Heart left ventricle (tissue), 16 donors: ENCODE data around the gene IL1RAPL1. TPM values are rescaled to one million over a fixed set of nuclear protein-coding genes. Genes with fewer than 3 reads are reported as not detected.

Experiments used
- ATAC-seq, 4 donors: fragments of 200-7000 bp; cut with Tn5 transposase; one replicate each; pipeline ENCODE4 v1.9.1; 2020 to 2022; ENCODE audit warnings: moderate library complexity in 4 of 4, mild to moderate bottlenecking in 3 of 4, moderate number of reproducible peaks in 1 of 4
- DNase-seq, 5 donors: peaks; one replicate each; pipeline ENCODE4 v3.0.0-alpha.2; 2020
- H3K27ac ChIP-seq, 12 donors: fragments of 200-600 bp; sonication (generic) in 4 of 12; one replicate each; pipeline versions ENCODE4 v1.5.0 to v1.8.0; 2016 to 2022; ENCODE audit warnings: mild to moderate bottlenecking in 2 of 12
- H3K27me3 ChIP-seq, 9 donors: fragments of 200-600 bp; sonication (generic) in 2 of 9; one replicate each; pipeline versions ENCODE4 v1.5.1 to v1.8.0; 2016 to 2022; ENCODE audit warnings: mild to moderate bottlenecking in 3 of 9
- H3K36me3 ChIP-seq, 9 donors: fragments of 200-600 bp; sonication (generic) in 2 of 9; one replicate each; pipeline versions ENCODE4 v1.5.0 to v1.8.0; 2018 to 2022; ENCODE audit warnings: mild to moderate bottlenecking in 2 of 9
- H3K4me1 ChIP-seq, 12 donors: fragments of 200-600 bp; sonication (generic) in 4 of 12; one replicate each; pipeline versions ENCODE4 v1.5.0 to v1.8.0; 2016 to 2022; ENCODE audit warnings: mild to moderate bottlenecking in 3 of 12
- H3K4me3 ChIP-seq, 12 donors: fragments of 200-600 bp; sonication (generic) in 4 of 12; one replicate each; pipeline versions ENCODE4 v1.5.0 to v1.8.0; 2017 to 2022; ENCODE audit warnings: mild to moderate bottlenecking in 9 of 12, moderate library complexity in 4 of 12
- H3K9me3 ChIP-seq, 12 donors: fragments of 200-600 bp; sonication (generic) in 4 of 12; one replicate each; pipeline versions ENCODE4 v1.5.0 to v1.8.0; 2016 to 2022; ENCODE audit warnings: mild to moderate bottlenecking in 1 of 12
- CTCF ChIP-seq, 12 donors: fragments of 200-600 bp; sonication (generic) in 4 of 12; IDR thresholded peaks; one replicate each; pipeline versions ENCODE4 v1.5.0 to v1.8.0; 2018 to 2022; ENCODE audit warnings: antibody characterized with exemption in 12 of 12, mild to moderate bottlenecking in 5 of 12
- POLR2A ChIP-seq, 2 donors: fragments of 450-650 bp; IDR thresholded peaks; one replicate each; pipeline ENCODE4 v1.6.1; 2017; ENCODE audit warnings: antibody characterized with exemption in 2 of 2, mild to moderate bottlenecking in 2 of 2, moderate library complexity in 2 of 2
- WGBS, 4 donors: extraction: QIAGEN DNeasy Blood & Tissue Kit in 2 of 4; methylation state at CpG; one replicate each; pipeline versions ENCODE4 v1.1.5 to v1.1.7; 2013 to 2018; 5-methylcytosine and 5-hydroxymethylcytosine counted together
- intact Hi-C, 10 donors: fragments of 100-400 bp; cut with DNase I; formaldehyde crosslinking; loops; one replicate each; pipeline versions ENCODE4 v1.11.1 to v1.14.2; 2022
- polyA plus RNA-seq, 2 donors: library from polyadenylated mRNA; stranded (reverse); fragments of 200-250 nt; gene quantifications; one replicate each; pipeline ENCODE4 v1.2.3, GENCODE V29; 2013
- total RNA-seq, 9 donors: library from RNA; depleted of rRNA in 2 of 9; stranded (reverse); fragments of >200 nt in 2 of 9; fragmentation: NEBNext Ultra II Directional in 3 of 9; extraction: Animal tissue kit (Norgen Biotek cat#: 25700) in 3 of 9; gene quantifications; one replicate each; pipeline versions ENCODE4 v1.1.0 to v1.2.4, GENCODE V29; 2016 to 2023
- donor health status: ischemic (EF 13 %, LVEDD 7.1; RV severe dilation, severe dysfunction).
- donor health status: healthy with polysubstance abuse.
- donor health status: DM: no; HTN: yes; CAD: no.
- donor health status: DM: no; HTN: no; CAD: no.
- donor health status: ischemic (EF 25% LVEDD 6.9; RV normal size, moderate dysfunction).
- donor health status: ischemic (EF 25% LVEDD 5.7; RV mildly dilated, moderate dysfunction).
- donor health status: healthy.
- donor health status: DM: yes; HTN: yes; CAD: no.
- donor health status: ischemic (EF 35%, LVEDD 5.7; RV mildly dilated, moderate dysfunction).
- donor health status: nonischemic (EF 11% LVEDD 7.7; RV severe dilation, severe dysfunction).
- donor health status: DM: yes; HTN: yes; CAD: no.
- donor health status: PGD.
- donor health status: ischemic (EF 29% LVEDD 5.4; RV normal size, mild dysfunction).
- donor health status: nonischemic (EF 23%, LVEDD 6.1; RV moderate dilation, normal function).

The IL1RAPL1 gene
- total and polyA plus RNA-seq, 11 donors = 0.42 to 4.7 (median 2.3) TPM

- H3K4me1 ChIP-seq = no peaks in the 10 kb centered on the region
- no peaks in the 10 kb centered on the region for H3K27me3 ChIP-seq
- no peaks in the 10 kb centered on the region for H3K36me3 ChIP-seq
- TF ChIP-seq CTCF (IDR thresholded peaks at IDR 0.05) (no peak), POLR2A (IDR thresholded peaks at IDR 0.05) (no peak)
- H3K4me3 ChIP-seq = no peak overlapping the region
- DNase-seq (no peak), ATAC-seq (no peak)
- 71 to 88% (median 75%) methylated on average over 2 of the region's 2 CpGs for WGBS, 4 donors
- intact Hi-C loops = no loop called here
- H3K9me3 ChIP-seq = no peaks in the 10 kb centered on the region
- H3K27ac ChIP-seq = no peak overlapping the region
Observed at GRCh38 chrX:29726811-29727210, 1139.6 kb downstream of the IL1RAPL1 start.

GRCh38 chrX:29728639-29729038 lies 1141.4 kb downstream of the IL1RAPL1 start:
- 76 to 95% (median 87%) methylated on average over 2 of the region's 2 CpGs for WGBS, 4 donors
- Histone ChIP-seq H3K27me3 (no peaks in the 10 kb centered on the region), H3K27ac (no peak overlapping the region), H3K4me3 (no peak overlapping the region), H3K9me3 (no peaks in the 10 kb centered on the region), H3K4me1 (no peaks in the 10 kb centered on the region), H3K36me3 (no peaks in the 10 kb centered on the region)
- intact Hi-C loops = no loop called here
- DNase-seq = no peak
- no peak for ATAC-seq
- no peak for TF ChIP-seq POLR2A (IDR thresholded peaks at IDR 0.05)
- TF ChIP-seq CTCF (IDR thresholded peaks at IDR 0.05) = no peak

GRCh38 chrX:29744966-29745365 lies 1157.7 kb downstream of the IL1RAPL1 start:
- no peak for TF ChIP-seq POLR2A (IDR thresholded peaks at IDR 0.05)
- TF ChIP-seq CTCF (IDR thresholded peaks at IDR 0.05) = no peak
- Histone ChIP-seq H3K27me3 (no peaks in the 10 kb centered on the region), H3K9me3 (no peaks in the 10 kb centered on the region), H3K4me3 (no peak overlapping the region), H3K36me3 (no peaks in the 10 kb centered on the region), H3K4me1 (no peaks in the 10 kb centered on the region), H3K27ac (no peak overlapping the region)
- no peak for DNase-seq
- intact Hi-C loops = no loop called here
- no peak for ATAC-seq
- WGBS, 4 donors = 76 to 83% (median 79%) methylated on average over 2 of the region's 2 CpGs

GRCh38 chrX:29746326-29746725 lies 1159.1 kb downstream of the IL1RAPL1 start:
- no peak for ATAC-seq
- no peaks in the 10 kb centered on the region for H3K4me1 ChIP-seq
- H3K27me3 ChIP-seq = no peaks in the 10 kb centered on the region
- intact Hi-C loops = no loop called here
- H3K27ac ChIP-seq = no peak overlapping the region
- H3K36me3 ChIP-seq = no peaks in the 10 kb centered on the region
- no peak overlapping the region for H3K4me3 ChIP-seq
- 78 to 89% (median 85%) methylated on average over 4 of the region's 4 CpGs for WGBS, 4 donors
- no peaks in the 10 kb centered on the region for H3K9me3 ChIP-seq
- no peak for DNase-seq
- TF ChIP-seq POLR2A (IDR thresholded peaks at IDR 0.05) (no peak), CTCF (IDR thresholded peaks at IDR 0.05) (no peak)
